GM12865 (cell line): ENCODE measurements around the gene C22orf31.

Experiments
- DNase-seq: peaks from one replicate; pipeline ENCODE4 v3.0.0; 2010; ENCODE audit warnings: low read depth
- H3K4me3 ChIP-seq: 2 replicates; pipeline ENCODE4 v1.5.1; 2011; ENCODE audit warnings: mild to moderate bottlenecking, low read depth, low read length, control low read depth
- CTCF ChIP-seq: IDR thresholded peaks from 2 replicates; pipeline ENCODE4 v1.5.1; 2011; ENCODE audit warnings: low read length, control low read depth, low read depth, inconsistent platforms; ENCODE audit not compliant: insufficient read depth; ENCODE audit errors: missing control alignments

Gene C22orf31

GRCh38 chr22:29082826-29083545, 21.4 kb upstream of the C22orf31 start:
- DNase-seq: no peak
- H3K4me3 ChIP-seq: no peak overlapping the region
- no peak for TF ChIP-seq CTCF

GRCh38 chr22:29081517-29082236, 20.0 kb upstream of the C22orf31 start:
- no peak for DNase-seq
- TF ChIP-seq CTCF: no peak
- no peak overlapping the region for H3K4me3 ChIP-seq

GRCh38 chr22:29080106-29080975, 18.7 kb upstream of the C22orf31 start:
- DNase-seq: no peak
- no peak overlapping the region for H3K4me3 ChIP-seq
- no peak for TF ChIP-seq CTCF

- no peak overlapping the region for H3K4me3 ChIP-seq
- TF ChIP-seq CTCF: no peak
- DNase-seq: no peak
Measured at GRCh38 chr22:29079218-29079901, 17.7 kb upstream of the C22orf31 start.

- no peak for TF ChIP-seq CTCF
- DNase-seq: no peak
Measured at GRCh38 chr22:29078869-29079207, 17.2 kb upstream of the C22orf31 start.

GRCh38 chr22:29078036-29078868, 16.6 kb upstream of the C22orf31 start:
- no peak for DNase-seq
- no peak for TF ChIP-seq CTCF
- no peak overlapping the region for H3K4me3 ChIP-seq

More at GRCh38 chr22:29078869-29079207, 17.2 kb upstream of the C22orf31 start:
- H3K4me3 ChIP-seq: no peak overlapping the region
